ENCODE results near the gene MMP24OS.

DNA sequence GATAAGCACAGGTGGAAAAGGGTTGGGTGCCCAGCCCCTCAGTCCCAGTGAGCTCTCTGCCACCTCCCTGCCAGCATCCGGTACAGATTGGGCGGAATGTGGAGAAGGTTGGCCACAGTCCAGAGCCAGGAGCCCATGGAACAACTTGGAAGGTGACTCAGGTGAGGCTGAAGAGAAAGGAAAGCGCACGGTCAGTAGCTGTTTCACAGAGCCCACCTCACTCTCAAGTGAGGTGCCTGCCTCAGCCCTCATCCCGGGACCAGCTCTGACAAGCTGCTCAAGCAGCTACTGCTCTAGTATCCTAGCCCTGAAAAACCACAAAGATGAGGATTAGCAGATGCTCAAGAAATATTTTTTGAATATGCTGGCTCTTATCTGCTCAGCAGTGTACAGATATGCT is 1.1 kb upstream of the MMP24OS start:
- no peak for TF ChIP-seq POLR2A (IDR thresholded peaks at IDR 0.05; ENCODE audit: low read length)
- TF ChIP-seq GATA1 (IDR thresholded peaks at IDR 0.05; ENCODE audit: low read depth, low read length) = no peak
